Endothelial cell of umbilical vein (primary cell): ENCODE results near the gene GPR137B. TPM values are rescaled to one million over a fixed set of nuclear protein-coding genes. Genes with fewer than 3 reads are reported as not detected.

ENCODE experiments used
- BruUV-seq: library from RNA; stranded (reverse); fragments of 400-500 nt; replicated peaks from 2 replicates; lab custom pipeline; 2021; lab: Mats Ljungman, UMichigan
- CTCF ChIA-PET: fragments of 300-600, 350-600 bp; sonication (Branson Sonifier 250); formaldehyde crosslinking; loops from one replicate; lab custom pipeline; 2021; ENCODE audit warnings: antibody characterized with exemption, inconsistent platforms; lab: Charles Lee
- POLR2A ChIA-PET: fragments of 300-600, 350-600 bp; sonication (Branson Sonifier 250); formaldehyde crosslinking; loops from one replicate; lab custom pipeline; 2021; ENCODE audit warnings: antibody characterized with exemption, inconsistent platforms; lab: Charles Lee
- DNase-seq: peaks from one replicate; pipeline ENCODE4 v3.0.0-alpha.2; 2011; ENCODE audit warnings: low read depth, low spot score
- FAIRE-seq: peaks from 2 replicates; lab custom pipeline; 2011; peaks lifted over from hg19 to GRCh38; lab: Jason Lieb, UNC
- H2AFZ ChIP-seq: 2 replicates; pipeline ENCODE4 v1.6.0; 2012; ENCODE audit warnings: low read depth, low read length, control low read depth, inconsistent platforms
- H3K27ac ChIP-seq: 2 replicates; pipeline ENCODE4 v1.5.1; 2011; ENCODE audit warnings: low read depth, mild to moderate bottlenecking, control low read depth, low read length, moderate library complexity; ENCODE audit not compliant: insufficient read depth
- H3K27me3 ChIP-seq, 2 experiments: 2 replicates each; pipeline versions ENCODE4 v1.6.0 to v1.6.1; 2011; ENCODE audit warnings: low read length in 2 of 2, mixed read lengths in 1 of 2; ENCODE audit not compliant: control insufficient read depth in 2 of 2, insufficient read depth in 2 of 2
- H3K36me3 ChIP-seq, 2 experiments: 2 replicates in 1 of 2; 3 replicates in 1 of 2; pipeline ENCODE4 v1.5.1; 2011; ENCODE audit warnings: low read length in 2 of 2, mild to moderate bottlenecking in 1 of 2, moderate library complexity in 1 of 2; ENCODE audit not compliant: control insufficient read depth in 2 of 2, insufficient read depth in 2 of 2; ENCODE audit errors: extremely low read depth in 1 of 2
- H3K4me1 ChIP-seq: 3 replicates; pipeline ENCODE4 v1.5.1; 2011; ENCODE audit warnings: mild to moderate bottlenecking, low read length; ENCODE audit not compliant: control insufficient read depth, insufficient read depth; ENCODE audit errors: extremely low read depth
- H3K4me2 ChIP-seq: 2 replicates; pipeline ENCODE4 v1.6.1; 2011; ENCODE audit warnings: low read length, control low read depth, mixed read lengths; ENCODE audit not compliant: insufficient read depth
- H3K4me3 ChIP-seq, 3 experiments: fragments of 200-600 bp in 1 of 3; sonication (generic), shearing (Covaris generic) in 1 of 3; replicated peaks in 1 of 3; 2 replicates each; pipeline ENCODE4 v1.5.1; 2011 to 2016; ENCODE audit warnings: control low read depth in 3 of 3, low read length in 3 of 3, mild to moderate bottlenecking in 2 of 3, inconsistent platforms in 1 of 3, low read depth in 1 of 3, moderate library complexity in 1 of 3; ENCODE audit not compliant: insufficient read depth in 1 of 3
- H3K79me2 ChIP-seq: 2 replicates; pipeline ENCODE4 v1.6.0; 2012; ENCODE audit warnings: low read length, inconsistent platforms; ENCODE audit not compliant: control insufficient read depth, insufficient read depth
- H3K9ac ChIP-seq: replicated peaks from 2 replicates; pipeline ENCODE3; 2011; ENCODE audit warnings: low read length, control low read depth; ENCODE audit not compliant: insufficient read depth; ENCODE audit errors: extremely low read depth
- H3K9me1 ChIP-seq: replicated peaks from 3 replicates; pipeline ENCODE4 v1.6.0; 2011; ENCODE audit warnings: mild to moderate bottlenecking, low read length; ENCODE audit not compliant: control insufficient read depth, insufficient read depth; ENCODE audit errors: extremely low read depth
- H3K9me3 ChIP-seq: replicated peaks from 2 replicates; pipeline ENCODE4 v1.5.1; 2012; ENCODE audit warnings: low read length, inconsistent platforms; ENCODE audit not compliant: control insufficient read depth, insufficient read depth
- H4K20me1 ChIP-seq: replicated peaks from 2 replicates; pipeline ENCODE3; 2011; ENCODE audit warnings: mild to moderate bottlenecking, low read length; ENCODE audit not compliant: control insufficient read depth, insufficient read depth; ENCODE audit errors: extremely low read depth
- EZH2 ChIP-seq: IDR thresholded peaks from 2 replicates; pipeline ENCODE4 v1.6.1; 2012; ENCODE audit warnings: borderline replicate concordance, low read depth, mild to moderate bottlenecking, moderate library complexity, low read length, inconsistent platforms; ENCODE audit not compliant: severe bottlenecking
- FOS ChIP-seq: IDR thresholded peaks from 2 replicates; pipeline ENCODE4 v1.6.1; 2011; ENCODE audit warnings: mild to moderate bottlenecking, low read length, moderate library complexity, borderline replicate concordance; ENCODE audit not compliant: insufficient read depth
- GATA2 ChIP-seq: IDR thresholded peaks from 2 replicates; pipeline ENCODE4 v1.7.0; 2011; ENCODE audit warnings: low read depth, mild to moderate bottlenecking, moderate library complexity, mixed read lengths, low read length; ENCODE audit not compliant: insufficient read length, insufficient read depth
- JUN ChIP-seq: IDR thresholded peaks from 2 replicates; pipeline ENCODE4 v1.6.1; 2011; ENCODE audit warnings: borderline replicate concordance, low read depth; ENCODE audit not compliant: insufficient read length, insufficient read depth
- MYC ChIP-seq: IDR thresholded peaks from one replicate; pipeline ENCODE4 v1.6.1; 2011; ENCODE audit warnings: mild to moderate bottlenecking, low read depth, low read length
- POLR2A ChIP-seq: IDR thresholded peaks from 2 replicates; pipeline ENCODE4 v1.6.1; 2012; ENCODE audit warnings: low read depth, mild to moderate bottlenecking, control low read depth, low read length
- POLR2AphosphoS5 ChIP-seq: IDR thresholded peaks from 2 replicates; pipeline ENCODE4 v1.6.1; 2012; ENCODE audit warnings: low read depth, mild to moderate bottlenecking, control low read depth, low read length, moderate library complexity; ENCODE audit not compliant: insufficient read depth
- dilution Hi-C: fragments of 300-500 bp; cut with MboI; formaldehyde crosslinking; loops from one replicate; pipeline ENCODE4 v1.15.0; 2019; ENCODE audit warnings: low sequenced_read_pairs; ENCODE audit not compliant: extremely low pct_ligation_motif_present
- intact Hi-C: fragments of 100-400 bp; cut with micrococcal nuclease; formaldehyde crosslinking; loops from one replicate; pipeline ENCODE4 v1.10.0; 2022
- polyA plus RNA-seq, 4 experiments: library from polyadenylated mRNA; depleted of rRNA in 3 of 4; stranded (reverse) in 3 of 4; unstranded in 1 of 4; fragments of >200 nt; gene quantifications; 2 replicates each; pipeline versions ENCODE4 v1.2.1 to v1.2.3, GENCODE V29; 2011 to 2012; ENCODE audit warnings: missing spikeins in 1 of 4
- total RNA-seq: library from RNA; stranded (reverse); gene quantifications from 2 replicates; pipeline ENCODE4 v1.2.3, GENCODE V29; 2021
- TF ChIP-seq, protein P1 (sequence below), 2 donors: IDR thresholded peaks; 1 replicate in 1 of 2; 2 replicates in 1 of 2; pipeline ENCODE4 v1.5.1; 2011; ENCODE audit warnings: low read length in 2 of 2, mild to moderate bottlenecking in 2 of 2, moderate library complexity in 2 of 2, control low read depth in 1 of 2, inconsistent platforms in 1 of 2, low read depth in 1 of 2; ENCODE audit not compliant: insufficient read depth in 1 of 2; ENCODE audit errors: extremely low read depth in 1 of 2
- TF ChIP-seq, protein P2 (sequence below): IDR thresholded peaks from 2 replicates; pipeline ENCODE4 v1.6.1; 2011; ENCODE audit not compliant: insufficient read depth, insufficient read length

GPR137B gene
- total and polyA plus RNA-seq, 2 donors (not counting 3 experiments of a cell fraction or from before 2014, with no cell fraction given): 7.8 to 11.9 TPM

DNA sequence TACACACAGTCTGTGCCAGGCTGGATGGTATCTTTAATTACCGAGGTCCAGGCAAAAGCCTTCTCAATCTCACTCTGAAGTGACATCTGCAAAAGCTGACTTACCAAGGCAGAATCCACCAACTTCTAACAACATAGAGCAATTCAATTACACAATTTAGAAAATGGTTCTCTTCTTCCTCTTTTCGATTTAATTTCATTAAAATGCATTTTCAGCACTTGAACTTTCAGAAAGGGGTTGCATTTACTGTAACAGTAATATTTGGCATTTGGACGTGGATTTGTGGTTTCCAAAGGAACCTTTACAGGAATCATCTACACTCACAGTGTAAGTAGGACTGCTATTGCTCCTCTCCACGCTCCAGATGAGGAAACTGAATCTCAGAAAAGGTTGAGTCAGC, 86.1 kb downstream of the GPR137B start:
- FAIRE-seq: no peak
- ChIA-PET CTCF (no interaction called here), POLR2A (no interaction called here)

More for the DNA sequence above, 86.1 kb downstream of the GPR137B start:
- Histone ChIP-seq H3K4me3 (no peak overlapping the region), H3K9me1 (no peaks in the 10 kb centered on the region), H3K9me3 (no peaks in the 10 kb centered on the region), H2AFZ (no peak overlapping the region), H3K9ac (no peak overlapping the region), H3K79me2 (no peaks in the 10 kb centered on the region), H3K27me3 (no peaks in the 10 kb centered on the region), H3K27ac (no peak overlapping the region), H3K4me2 (no peak overlapping the region), H3K36me3 (no peaks in the 10 kb centered on the region), H3K4me1 (no peaks in the 10 kb centered on the region), H4K20me1 (no peaks in the 10 kb centered on the region)
- dilution Hi-C loops: no loop called here
- TF ChIP-seq JUN (no peak), MYC (no peak), FOS (no peak), POLR2A (no peak), GATA2 (no peak), EZH2 (no peak), POLR2AphosphoS5 (no peak)
- TF ChIP-seq, protein P1, sequence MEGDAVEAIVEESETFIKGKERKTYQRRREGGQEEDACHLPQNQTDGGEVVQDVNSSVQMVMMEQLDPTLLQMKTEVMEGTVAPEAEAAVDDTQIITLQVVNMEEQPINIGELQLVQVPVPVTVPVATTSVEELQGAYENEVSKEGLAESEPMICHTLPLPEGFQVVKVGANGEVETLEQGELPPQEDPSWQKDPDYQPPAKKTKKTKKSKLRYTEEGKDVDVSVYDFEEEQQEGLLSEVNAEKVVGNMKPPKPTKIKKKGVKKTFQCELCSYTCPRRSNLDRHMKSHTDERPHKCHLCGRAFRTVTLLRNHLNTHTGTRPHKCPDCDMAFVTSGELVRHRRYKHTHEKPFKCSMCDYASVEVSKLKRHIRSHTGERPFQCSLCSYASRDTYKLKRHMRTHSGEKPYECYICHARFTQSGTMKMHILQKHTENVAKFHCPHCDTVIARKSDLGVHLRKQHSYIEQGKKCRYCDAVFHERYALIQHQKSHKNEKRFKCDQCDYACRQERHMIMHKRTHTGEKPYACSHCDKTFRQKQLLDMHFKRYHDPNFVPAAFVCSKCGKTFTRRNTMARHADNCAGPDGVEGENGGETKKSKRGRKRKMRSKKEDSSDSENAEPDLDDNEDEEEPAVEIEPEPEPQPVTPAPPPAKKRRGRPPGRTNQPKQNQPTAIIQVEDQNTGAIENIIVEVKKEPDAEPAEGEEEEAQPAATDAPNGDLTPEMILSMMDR (IDR thresholded peaks at IDR 0.05; ENCODE audit: extremely low read depth in 1 of 2, insufficient read depth in 1 of 2, low read depth in 1 of 2, low read length in 2 of 2): no peak
- TF ChIP-seq, protein P2, sequence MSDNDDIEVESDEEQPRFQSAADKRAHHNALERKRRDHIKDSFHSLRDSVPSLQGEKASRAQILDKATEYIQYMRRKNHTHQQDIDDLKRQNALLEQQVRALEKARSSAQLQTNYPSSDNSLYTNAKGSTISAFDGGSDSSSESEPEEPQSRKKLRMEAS: no peak
- intact Hi-C loops: no loop called here
- no peak for DNase-seq
- BruUV-seq: no TSS peak
